Measurements from ENCODE around the gene WHAMM.
"Not testable (repeated sequence)": the region's sequence is repeated elsewhere in the genome, so short reads cannot be mapped to it uniquely, and the experiment has no call there.

Gene WHAMM

DNA sequence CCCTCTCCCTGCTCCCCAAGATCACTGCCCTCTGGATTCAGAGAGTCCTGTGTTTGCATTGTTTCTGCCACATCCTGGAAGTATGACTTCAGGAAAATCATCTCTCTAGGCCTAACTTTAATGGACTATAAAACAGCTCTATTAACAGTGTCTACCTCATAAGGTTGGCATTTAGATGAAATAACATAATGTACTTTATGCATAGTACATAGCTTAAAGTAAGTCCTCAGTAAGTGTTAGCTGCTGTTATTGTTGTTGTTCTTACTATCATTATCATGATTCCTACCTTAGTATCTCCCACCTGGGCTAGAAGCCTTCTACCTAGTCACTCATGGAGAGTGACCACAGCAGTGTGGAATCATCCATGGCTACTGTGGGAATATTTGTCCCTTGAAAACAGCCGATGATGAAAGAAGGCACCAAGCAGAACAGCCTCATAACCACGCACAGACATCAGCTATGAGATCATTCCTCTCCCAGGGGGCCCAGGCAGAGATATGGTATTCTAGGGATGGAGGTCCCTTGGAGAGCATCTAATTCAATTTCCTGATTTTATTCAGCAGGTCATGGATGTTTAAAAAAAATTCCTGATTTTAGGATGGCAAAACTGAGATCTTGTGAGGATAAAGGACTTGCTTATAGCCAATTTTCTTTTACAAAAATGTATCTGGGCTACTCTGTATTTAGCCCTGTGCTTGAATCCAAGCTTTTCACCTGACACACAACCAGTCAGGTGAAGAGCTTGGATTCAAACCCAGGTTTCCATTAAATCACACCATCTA lies 5.4 kb upstream of the WHAMM start:
- DNase-seq: no peak

DNA sequence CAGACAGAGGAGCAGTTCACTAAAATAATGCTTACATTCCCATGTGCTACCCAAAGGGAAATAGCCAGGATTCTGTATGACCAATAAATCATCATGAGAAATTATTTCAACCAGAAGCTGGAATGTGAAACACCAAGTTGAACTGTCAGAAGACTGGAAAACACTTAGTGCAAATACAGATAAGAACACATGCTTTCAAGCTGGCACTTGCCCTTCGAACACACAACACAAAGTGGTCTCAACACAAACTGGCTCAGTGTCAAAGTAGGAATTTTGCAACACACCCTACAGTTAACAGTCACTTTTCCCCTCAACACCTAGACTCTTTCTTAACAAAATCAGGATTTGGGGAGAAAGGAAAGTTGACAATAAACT lies 4.9 kb upstream of the WHAMM start:
- DNase-seq: no peak

DNA sequence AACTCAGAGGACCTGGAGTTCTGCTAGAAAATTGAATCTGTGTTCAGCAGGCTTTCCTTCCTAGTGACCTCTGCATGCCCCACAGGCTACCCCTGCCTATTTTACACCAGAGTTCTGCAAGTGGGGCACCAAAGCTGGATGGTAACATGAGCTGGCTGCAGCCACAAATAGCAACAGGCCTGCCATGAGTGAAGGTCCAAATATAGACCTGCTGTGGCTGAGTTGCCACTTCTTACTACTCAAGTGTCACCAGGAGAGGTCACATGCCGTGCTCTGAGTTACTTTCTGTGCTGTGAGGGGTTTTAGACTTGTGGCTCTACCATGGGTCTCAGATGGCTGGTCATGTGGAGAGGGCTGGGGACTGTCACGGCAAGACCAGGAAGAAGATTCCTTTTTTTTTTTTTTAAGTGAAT lies 3.4 kb upstream of the WHAMM start, which contains the start of gene FSD2:
Gene FSD2 (minus strand): TSS at position 76 of the 413 bp plus-strand sequence. CDS start 18,679 bp downstream, outside the sequence.
- DNase-seq: no peak

DNA sequence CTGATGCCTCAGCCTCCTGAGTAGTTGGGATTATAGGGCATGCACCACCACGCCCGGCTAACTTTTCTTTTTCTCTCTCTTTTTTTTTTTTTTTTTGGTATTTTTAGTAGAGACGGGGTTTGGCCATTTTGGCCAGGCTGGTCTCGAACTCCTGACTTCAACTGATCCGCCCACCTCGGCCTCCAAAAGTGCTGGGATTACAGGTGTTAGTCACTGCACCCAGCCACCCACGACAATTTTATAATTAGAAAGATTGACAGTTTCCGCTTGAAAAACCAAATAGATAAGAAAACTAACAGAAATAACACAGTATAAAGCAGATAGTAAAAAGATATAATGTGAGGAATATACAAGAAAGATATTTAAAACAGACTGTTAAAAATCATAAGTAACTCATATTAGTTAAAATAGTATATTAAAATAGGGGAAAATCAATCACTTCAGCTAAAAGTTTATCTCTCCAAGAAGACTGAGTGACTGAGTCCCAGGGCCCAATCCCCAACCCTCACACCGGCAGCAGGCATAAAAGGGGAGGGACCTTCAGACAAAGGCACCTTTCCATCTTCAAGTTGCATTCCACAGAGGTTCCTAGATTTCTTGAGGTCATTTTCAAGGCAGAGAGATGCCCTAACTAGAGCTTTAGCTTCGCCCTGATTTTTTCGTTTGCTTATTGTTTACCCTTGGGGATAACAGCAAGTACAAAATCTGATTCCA lies 1.4 kb upstream of the WHAMM start:
- no peak for DNase-seq

DNA sequence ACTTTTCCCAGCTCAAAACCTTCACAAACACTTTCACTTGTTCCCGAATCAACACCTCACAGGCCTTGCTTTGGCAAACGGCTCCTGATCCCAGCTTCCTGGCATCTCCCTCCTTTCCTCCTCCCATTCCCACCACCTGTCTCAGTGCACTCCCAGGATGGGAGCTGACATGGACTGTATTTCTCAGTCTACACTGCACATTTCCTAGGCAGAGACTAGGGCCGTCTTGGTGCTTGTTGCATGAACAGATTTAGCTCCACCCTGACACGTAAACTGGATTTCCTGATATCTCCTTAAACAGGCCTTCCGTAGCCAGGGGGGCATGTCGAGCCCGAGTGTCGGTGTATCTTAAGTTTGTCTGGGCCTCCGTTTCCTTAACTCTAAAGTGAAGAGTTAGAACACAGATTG lies 790 bp upstream of the WHAMM start:
- no peak for DNase-seq

DNA sequence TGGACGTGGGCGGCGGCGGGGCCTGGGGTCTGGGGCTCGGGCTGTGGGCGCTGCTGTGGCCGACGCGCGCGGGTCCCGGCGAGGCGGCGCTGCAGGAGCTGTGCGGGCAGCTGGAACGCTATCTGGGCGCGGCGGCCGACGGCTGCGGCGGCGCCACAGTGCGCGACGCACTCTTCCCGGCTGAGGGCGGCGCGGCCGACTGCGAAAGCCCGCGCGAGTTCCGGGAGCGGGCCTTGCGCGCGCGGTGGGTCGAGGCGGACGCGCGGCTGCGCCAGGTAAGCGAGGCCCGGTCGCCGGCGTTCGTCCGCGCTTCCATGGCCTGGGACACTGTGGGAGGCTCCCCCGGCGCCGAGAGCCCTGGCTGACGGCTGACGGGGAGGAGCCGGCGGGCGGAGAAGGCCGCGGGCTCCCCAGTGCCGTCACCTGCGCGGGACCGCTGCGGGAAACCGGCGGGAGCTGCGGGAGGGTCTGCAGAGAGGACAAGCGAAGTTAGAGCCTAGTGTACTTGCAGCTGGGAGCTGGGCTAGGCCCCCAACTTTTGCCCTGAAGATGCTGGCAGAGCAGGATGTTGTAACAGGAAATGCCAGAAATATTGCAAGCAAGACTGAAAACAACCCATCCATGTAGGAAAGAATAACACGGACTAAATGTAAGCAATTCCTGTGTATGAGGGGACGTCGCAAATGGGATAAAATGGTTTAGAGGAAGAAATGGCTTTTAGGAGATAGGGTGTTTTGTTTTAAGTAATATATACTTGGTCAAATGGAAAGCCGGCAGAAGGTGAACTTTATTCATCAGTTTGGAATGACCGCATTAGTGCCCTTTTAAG lies 847 bp downstream of the WHAMM start:
- no peak for DNase-seq

DNA sequence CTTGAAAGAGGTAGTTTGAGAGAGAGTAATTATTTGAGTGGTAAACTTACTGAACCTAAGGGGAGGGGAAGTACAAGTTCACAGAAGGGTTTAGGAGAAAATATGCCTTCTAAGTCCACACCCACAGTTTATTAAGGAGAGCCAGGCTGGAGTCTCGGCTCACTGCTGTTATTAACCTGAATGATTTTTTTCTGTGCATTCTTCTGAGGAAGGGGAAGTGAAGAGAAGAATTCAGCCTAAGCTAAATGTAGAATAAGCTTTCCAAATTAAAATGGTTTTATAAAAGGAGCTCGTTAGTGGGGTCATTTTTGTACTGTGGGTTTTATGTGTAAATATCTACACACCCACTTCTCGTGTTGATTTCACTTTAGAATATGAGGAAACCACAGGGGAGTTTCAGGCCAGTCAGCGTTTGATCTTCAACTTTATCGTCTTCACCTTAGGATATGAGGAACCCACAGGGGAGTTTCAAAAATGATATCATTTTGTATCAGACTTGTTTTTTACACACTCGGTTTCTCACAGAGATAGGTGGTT lies 1.5 kb downstream of the WHAMM start:
- DNase-seq: no peak

DNA sequence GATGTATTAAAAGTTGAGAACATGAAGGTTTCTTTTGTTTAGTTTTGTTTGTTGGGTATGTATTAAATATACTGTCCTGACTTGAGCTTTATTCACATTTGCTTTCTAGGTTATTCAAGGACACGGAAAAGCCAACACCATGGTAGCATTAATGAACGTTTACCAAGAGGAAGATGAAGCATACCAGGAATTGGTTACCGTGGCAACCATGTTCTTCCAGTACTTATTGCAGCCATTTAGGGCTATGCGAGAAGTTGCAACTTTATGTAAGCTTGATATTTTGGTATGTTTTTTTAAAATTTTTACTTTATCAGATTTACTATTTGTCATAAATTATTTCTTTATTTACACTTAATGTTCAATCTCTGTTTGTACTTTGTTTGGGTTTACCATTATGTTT lies 3.6 kb downstream of the WHAMM start:
- DNase-seq: no peak

DNA sequence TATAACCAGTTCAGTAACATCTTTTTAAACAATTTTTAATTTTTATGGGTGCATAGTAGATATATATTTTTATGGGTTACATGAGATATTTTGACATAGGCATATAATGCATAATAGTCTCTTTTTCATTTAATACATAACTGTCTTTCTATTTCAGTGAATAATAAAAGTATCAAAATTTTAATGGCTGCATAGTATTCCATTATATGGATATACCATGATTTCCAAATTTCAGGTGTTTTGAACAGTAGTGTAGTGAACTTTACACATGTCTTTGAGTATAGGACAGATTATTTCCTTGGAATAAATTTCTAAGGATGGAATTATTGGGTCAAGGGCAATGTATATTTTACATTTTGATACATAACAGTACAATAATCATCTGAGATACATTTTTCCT lies 10.7 kb downstream of the WHAMM start:
- DNase-seq: no peak

DNA sequence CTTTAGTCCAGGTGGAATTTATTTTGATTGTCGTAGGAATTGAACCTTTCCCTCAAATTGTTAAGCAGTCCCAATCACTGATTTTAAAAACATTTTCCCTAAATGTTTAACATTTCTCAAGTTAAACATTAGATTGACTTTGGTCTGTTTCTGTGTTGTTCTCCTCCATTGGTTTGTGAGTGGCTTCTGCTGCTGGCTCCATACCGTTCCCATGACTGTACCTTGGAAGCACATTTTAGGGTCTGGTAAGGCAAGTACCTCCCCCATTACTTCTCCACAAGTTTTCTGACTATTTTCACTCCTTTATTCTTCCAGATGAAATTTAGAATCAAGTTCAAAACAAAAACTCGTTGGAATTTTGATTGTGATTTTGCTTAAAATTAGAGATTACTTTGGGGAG lies 12.0 kb downstream of the WHAMM start:
- DNase-seq: not testable (repeated sequence)

DNA sequence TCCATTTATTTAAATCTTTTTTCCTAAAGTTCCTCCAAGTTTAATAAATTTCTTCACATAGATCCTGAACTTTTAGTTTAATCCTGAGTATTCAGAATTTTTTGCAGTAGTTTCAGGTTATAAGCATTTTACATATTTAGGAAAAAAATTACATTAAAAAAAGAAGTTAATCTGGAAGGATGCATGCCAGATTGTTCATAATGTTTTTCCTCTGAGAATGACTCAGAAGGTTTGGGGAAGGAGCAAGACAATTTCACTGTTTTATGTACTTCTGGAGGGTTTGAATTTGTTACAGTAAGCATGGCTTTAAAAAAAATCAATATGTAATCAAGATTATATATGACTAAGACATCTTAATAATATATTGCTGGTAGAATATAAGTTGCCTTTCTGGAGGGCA lies 12.4 kb downstream of the WHAMM start:
- DNase-seq: not testable (repeated sequence)

DNA sequence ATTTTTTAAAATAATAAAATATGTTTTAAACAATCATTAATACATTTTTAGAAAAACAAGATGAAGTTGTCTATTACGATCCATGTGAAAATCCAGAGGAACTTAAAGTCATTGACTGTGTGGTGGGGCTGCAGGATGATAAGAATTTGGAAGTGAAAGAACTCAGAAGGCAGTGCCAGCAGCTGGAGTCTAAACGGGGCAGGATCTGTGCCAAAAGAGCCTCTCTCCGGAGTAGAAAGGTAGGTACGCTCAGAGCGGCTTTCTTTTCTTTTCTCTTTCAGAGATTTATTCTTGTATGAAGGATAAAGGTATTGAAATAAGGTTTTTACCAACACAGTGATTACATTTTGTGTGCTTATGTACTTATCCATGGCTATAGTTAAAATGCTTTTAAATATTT lies 13.6 kb downstream of the WHAMM start:
- DNase-seq: no peak

DNA sequence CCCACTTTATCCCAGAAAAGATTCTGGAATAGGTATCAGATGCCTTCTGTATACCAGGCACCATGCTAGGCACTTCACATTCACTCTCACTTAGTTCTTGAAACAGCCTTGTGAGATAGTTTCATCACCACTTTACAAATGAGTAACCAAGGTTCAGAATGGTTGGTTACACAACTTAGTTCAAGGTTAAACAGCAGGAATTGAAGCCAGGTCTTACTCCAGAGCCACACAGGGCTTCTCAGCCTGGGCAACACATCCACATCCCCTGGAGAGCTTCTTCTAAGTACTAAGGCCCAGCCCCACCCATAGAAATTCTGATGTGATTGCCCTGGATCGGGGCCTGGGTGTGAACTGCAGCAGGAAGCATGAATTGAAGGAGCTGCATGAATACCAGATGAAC lies 18.6 kb downstream of the WHAMM start:
- DNase-seq: no peak

DNA sequence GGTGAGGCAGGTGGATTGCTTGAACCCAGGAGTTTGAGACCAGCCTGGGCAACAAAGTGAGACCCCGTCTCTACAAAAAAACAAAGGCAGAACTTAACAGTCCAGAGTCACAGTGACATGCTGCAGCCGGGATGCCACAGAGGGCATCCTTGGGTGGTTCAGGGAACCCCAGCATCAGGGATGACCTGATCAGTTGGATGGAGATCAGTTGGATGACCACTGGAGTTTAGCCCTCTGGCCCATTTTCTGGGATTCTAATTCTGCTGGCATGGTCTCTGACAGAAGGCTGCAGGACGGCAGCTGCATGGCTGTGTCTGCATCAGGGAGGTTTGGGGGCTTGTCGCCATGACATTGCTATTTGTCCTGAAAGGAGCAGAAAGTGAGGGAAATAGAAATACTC lies 19.8 kb downstream of the WHAMM start:
- DNase-seq: no peak

DNA sequence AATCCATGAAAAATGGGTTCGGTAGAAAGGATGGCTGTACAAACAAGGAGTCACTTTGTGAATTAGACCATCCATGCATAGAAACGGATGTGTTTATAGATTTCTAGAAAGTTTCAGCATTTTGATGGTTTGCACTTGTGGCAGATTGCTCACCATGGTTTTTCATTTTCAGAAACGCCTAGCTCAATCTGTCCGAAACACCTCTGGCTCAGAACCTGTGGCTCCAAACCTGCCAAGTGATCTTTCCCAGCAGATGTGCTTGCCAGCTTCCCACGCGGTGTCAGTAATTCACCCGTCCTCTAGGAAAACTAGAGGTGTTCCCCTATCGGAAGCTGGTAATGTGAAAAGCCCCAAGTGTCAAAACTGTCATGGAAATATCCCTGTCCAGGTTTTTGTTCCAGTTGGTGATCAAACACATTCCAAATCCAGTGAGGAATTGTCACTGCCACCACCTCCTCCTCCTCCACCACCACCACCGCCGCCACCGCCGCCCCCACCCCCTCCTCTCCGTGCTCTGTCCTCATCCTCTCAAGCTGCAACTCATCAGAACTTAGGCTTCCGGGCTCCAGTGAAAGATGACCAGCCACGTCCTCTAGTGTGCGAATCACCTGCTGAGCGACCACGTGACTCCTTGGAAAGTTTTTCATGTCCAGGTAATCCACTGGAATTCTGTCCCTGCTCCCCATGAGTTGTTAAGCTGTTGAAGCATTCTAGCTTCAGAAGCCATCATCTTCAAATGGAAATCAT lies 21.2 kb downstream of the WHAMM start:
- no peak for DNase-seq

DNA sequence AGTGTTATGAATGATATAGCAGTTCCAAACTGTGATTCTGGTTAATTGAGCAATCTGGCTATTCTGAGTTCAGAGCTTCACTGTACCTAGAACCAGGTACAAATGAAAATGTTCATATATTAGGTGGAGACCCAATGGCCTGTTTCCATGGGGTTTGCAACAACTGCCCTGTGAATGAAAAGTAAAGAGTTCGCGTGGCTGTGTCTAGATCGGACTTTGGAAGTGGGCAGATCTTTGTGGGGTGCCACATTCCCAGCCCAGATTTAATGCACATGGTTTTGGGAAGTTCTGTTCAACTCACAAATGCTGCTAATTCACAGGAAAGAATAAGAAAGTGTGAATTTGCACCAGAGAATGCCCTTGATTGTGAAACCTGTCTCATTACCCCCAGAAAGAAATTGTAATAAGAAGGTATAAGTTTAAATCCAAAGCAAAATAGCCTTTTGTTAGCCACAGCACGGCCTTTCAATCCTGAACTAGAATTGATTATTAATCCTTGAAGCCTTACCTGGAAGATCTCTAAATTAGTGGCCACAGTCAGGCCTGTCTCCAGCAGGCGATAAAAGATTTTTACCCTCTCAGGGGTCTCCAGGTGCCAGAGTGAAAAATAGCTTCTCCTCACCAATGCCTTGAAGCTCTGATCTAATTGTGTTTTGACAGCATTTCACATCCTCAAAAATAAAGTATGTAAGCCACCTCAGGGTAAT lies 22.6 kb downstream of the WHAMM start:
- no peak for DNase-seq

DNA sequence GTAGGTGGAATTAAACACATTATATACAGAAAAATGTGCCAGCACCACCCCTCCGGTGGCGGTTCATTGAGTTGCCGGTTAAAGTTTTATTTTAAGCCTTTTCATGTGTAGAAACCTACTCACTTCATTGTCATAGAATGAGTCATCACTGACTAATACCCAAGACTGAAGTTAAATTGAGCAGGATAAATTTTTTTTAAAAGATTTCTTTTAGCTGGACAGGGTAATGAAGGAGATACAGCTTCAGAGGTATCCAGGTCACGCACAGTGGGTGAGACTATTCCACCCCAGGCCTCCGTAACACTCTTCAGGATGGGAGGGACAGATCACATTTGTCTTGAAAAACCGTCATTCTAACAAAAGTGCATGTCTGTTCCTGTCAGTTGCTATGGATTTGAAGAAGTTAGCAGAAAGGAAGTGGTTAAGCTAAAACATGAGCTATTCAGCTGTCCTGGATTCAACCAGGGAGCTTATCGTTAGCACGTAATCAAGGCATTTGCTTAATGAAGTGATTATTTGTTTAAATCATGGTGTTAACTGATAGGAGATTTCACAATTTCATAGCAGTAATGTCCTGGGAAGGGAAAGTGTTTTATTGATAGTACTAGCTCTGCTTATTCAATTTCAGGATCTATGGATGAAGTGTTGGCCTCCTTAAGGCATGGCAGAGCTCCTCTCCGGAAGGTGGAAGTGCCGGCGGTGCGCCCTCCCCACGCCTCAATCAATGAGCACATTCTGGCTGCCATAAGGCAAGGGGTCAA lies 23.4 kb downstream of the WHAMM start:
- no peak for DNase-seq

DNA sequence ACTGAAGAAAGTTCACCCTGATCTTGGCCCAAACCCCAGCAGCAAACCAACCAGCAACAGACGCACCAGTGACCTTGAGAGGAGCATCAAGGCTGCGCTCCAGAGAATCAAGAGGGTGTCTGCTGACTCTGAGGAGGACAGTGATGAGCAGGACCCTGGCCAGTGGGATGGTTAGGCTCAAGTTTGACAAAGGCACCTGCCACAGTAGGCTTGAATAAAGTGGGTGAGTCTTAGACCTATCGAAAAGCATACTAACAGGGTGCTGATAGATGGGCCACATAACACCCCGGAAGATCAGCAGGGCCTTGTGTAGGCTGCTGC lies 23.9 kb downstream of the WHAMM start:
- no peak for DNase-seq

DNA sequence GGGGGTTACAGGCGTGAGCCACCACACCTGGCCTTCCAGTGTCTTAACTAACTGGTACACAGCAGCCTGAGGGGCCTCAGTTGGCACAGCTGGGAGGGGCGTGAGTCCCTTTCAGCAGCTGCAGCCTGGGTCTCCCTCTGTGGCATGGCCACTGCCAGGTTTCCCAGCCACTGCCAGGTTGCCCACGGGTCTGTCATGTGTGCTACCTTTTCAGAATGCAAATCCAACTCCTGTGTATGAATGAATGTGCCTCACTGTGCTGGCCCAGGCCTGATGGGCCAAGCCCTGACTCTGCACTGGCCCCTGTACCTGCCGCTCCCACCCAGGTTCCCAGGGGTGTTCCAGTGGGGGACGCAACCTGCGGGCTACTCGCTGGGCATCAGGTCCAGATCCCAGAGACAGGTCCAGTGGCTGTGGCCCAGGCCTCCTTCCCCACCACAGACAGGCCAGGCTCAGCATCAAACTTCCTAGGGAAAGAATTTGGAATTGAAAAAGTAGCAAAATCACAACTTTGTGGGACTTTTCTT lies 26.0 kb downstream of the WHAMM start:
- no peak for DNase-seq

DNA sequence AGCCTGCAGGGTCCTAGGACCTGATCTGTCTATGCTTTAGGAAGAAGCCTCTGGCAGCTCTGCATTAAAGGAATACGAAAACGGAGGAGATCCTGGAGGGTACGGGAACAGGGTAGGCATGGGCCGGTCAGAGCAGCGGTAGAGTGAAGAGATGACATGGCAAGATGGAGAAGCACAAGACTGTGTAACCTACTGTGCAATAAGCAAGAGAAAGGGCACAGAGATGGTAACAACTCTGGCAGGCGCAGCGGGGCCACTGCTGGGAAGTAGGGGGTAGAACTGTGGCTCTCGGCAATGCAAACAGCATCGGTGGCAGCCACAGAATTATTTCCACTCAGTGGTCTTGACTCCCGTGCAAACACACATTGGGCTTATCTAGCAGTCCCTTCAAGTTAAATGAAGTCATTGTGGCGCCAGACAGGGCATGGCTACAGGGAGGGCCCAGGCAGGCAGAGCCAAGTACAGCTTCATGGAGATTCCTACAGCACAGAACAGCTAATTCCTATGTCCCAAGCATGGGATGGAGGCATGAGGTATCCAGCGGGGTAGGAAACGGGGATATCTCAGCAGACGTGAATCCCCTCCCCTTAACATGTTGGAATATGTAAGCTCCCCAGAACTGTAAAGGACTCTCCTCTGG lies 28.8 kb downstream of the WHAMM start:
- no peak for DNase-seq

DNA sequence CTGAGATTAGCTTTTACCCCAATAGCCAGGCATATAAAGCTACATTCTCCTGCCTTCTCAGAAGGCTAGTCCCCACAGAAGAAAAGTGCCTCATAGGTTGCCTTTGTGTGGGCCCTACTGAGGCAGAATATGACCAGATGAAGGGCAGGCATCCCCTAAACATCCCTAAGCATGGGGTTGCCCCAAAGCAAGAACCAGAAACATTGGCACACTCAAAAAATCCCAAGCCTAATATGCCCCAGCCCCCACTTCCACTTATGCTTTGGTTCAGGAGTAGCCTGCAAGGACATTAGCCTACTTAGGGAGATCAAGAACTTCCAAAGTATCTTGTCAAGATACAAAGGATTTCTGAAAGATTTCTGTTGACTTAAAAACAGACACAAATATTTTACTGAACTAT lies 29.7 kb downstream of the WHAMM start:
- no peak for DNase-seq
